ENCODE results near the gene PCDHA1. TPM values are rescaled to one million over a fixed set of nuclear protein-coding genes. Genes with fewer than 3 reads are reported as not detected.

The PCDHA1 gene
- total RNA-seq, 1 experiment from 2014 or later, result not detected

DNA sequence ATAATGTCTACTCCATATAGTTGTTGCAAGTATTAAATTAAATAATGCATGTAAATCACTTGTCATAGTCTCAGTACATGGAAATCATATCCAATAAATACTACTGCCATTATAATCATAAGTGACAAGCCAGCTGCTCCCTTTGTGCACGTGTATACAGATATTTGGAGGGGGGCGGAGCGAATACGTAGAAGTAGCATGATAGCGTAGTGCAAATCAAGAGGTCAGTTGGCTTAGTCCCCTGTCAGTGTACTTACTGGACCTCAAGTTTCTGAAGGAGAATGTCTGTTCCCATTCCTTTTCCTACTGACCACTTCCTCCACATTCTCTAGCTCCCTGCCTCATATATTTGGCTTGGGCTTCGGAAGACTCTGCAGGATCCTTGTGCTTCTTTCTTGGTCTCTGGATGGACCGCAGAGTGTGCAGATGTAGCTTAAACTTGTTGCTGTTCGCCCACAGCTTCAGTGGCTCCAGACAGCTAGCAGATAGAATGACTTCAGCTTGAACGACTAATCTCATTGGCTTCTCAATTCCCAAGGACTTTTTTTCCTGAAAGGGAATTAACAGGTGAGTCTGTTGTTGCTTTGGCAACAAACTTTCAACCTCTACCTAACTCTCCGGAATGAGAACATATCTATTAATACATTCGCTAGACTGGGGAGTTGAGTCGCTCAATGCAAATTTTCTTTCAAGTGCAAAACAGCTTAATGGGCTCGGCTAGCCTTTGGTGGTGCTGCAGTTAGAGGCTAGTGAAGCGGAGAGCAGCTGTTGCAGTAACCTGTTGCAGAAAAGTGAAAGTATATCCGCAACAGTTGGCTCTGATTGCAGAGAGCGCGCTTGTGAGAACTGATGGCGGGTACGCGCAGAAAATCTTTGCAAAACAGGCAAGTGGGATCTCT lies 264.9 kb downstream of the PCDHA1 start, which contains the start of gene PCDHB1:
Gene PCDHB1 (plus strand): TSS at position 753 of the 899 bp plus-strand sequence. CDS start 97 bp downstream, at position 850.
- Histone ChIP-seq H3K27me3 (ENCODE audit: insufficient read depth, low read length) (no peaks in the 10 kb centered on the region), H3K9me3 (ENCODE audit: control insufficient read depth in 1 of 2, insufficient read depth in 1 of 2, low read depth in 1 of 2, low read length in 2 of 2) (no peaks in the 10 kb centered on the region), H3K27ac (ENCODE audit: low read depth, low read length) (no peak within 1 kb of the TSS), H3K36me3 (ENCODE audit: control insufficient read depth in 1 of 2, insufficient read depth in 2 of 2, low read length in 2 of 2) (no peaks in the 10 kb centered on the region), H3K79me2 (ENCODE audit: insufficient read depth, low read length) (no peaks in the 10 kb centered on the region), H2AFZ (ENCODE audit: low read depth, low read length, poor library complexity, severe bottlenecking) (no peak within 1 kb of the TSS), H4K20me1 (ENCODE audit: insufficient read depth) (no peaks in the 10 kb centered on the region), H3K9me2 (ENCODE audit: insufficient read depth) (no peaks in the 10 kb centered on the region), H3K4me1 (ENCODE audit: control insufficient read depth in 1 of 2, insufficient read depth in 2 of 2, low read length in 2 of 2) (no peaks in the 10 kb centered on the region), H3K4me2 (ENCODE audit: low read length) (no peak within 1 kb of the TSS), H3K9ac (ENCODE audit: low read length) (no peak within 1 kb of the TSS), H3K4me3 (replicated peaks in 1 of 2; ENCODE audit: low read depth in 1 of 2, low read length in 2 of 2) (no peak within 1 kb of the TSS)
- CTCF ChIA-PET, result no interaction called here
- intact Hi-C loops (cut with micrococcal nuclease), result no loop called here
- POLR2A ChIA-PET, result no interaction called here
- TF ChIP-seq RAD21 (IDR thresholded peaks at IDR 0.05; ENCODE audit: low read depth), result no peak
- TF ChIP-seq SP1 (IDR thresholded peaks at IDR 0.05; ENCODE audit: low read depth), result no peak
- no peak for TF ChIP-seq ELF1 (IDR thresholded peaks at IDR 0.05; ENCODE audit: borderline replicate concordance, low read depth)
- TF ChIP-seq EZH2 (IDR thresholded peaks at IDR 0.05), result no peak
- TF ChIP-seq, protein P1, sequence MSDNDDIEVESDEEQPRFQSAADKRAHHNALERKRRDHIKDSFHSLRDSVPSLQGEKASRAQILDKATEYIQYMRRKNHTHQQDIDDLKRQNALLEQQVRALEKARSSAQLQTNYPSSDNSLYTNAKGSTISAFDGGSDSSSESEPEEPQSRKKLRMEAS (IDR thresholded peaks at IDR 0.05), result no peak
- TF ChIP-seq ZFX (IDR thresholded peaks at IDR 0.05), result no peak
- TF ChIP-seq EZH2phosphoT487 (IDR thresholded peaks at IDR 0.05; ENCODE audit: borderline replicate concordance), result no peak
- TF ChIP-seq POLR2AphosphoS5 (IDR thresholded peaks at IDR 0.05; ENCODE audit: low read depth, low read length), result no peak
- TF ChIP-seq POLR2A (IDR thresholded peaks at IDR 0.05; ENCODE audit: borderline replicate concordance, extremely low read depth, insufficient read depth, insufficient read length), result no peak
- no peak for TF ChIP-seq SRF (IDR thresholded peaks at IDR 0.05; ENCODE audit: low read depth)
- no peak for TF ChIP-seq TCF7L2 (IDR thresholded peaks at IDR 0.05; ENCODE audit: borderline replicate concordance, extremely low read depth, insufficient read depth, insufficient read length)
- TF ChIP-seq, protein P2, sequence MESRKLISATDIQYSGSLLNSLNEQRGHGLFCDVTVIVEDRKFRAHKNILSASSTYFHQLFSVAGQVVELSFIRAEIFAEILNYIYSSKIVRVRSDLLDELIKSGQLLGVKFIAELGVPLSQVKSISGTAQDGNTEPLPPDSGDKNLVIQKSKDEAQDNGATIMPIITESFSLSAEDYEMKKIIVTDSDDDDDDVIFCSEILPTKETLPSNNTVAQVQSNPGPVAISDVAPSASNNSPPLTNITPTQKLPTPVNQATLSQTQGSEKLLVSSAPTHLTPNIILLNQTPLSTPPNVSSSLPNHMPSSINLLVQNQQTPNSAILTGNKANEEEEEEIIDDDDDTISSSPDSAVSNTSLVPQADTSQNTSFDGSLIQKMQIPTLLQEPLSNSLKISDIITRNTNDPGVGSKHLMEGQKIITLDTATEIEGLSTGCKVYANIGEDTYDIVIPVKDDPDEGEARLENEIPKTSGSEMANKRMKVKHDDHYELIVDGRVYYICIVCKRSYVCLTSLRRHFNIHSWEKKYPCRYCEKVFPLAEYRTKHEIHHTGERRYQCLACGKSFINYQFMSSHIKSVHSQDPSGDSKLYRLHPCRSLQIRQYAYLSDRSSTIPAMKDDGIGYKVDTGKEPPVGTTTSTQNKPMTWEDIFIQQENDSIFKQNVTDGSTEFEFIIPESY (IDR thresholded peaks at IDR 0.05; ENCODE audit: extremely low read depth, insufficient replicate concordance, low read length), result no peak
- no peak for TF ChIP-seq SIN3A (IDR thresholded peaks at IDR 0.05; ENCODE audit: low read depth)
- TF ChIP-seq YY1 (IDR thresholded peaks at IDR 0.05; ENCODE audit: extremely low read depth, insufficient replicate concordance, low read depth, low read length), result no peak
- TF ChIP-seq, protein P3, sequence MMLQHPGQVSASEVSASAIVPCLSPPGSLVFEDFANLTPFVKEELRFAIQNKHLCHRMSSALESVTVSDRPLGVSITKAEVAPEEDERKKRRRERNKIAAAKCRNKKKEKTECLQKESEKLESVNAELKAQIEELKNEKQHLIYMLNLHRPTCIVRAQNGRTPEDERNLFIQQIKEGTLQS (IDR thresholded peaks at IDR 0.05), result no peak
- TF ChIP-seq, protein P4, sequence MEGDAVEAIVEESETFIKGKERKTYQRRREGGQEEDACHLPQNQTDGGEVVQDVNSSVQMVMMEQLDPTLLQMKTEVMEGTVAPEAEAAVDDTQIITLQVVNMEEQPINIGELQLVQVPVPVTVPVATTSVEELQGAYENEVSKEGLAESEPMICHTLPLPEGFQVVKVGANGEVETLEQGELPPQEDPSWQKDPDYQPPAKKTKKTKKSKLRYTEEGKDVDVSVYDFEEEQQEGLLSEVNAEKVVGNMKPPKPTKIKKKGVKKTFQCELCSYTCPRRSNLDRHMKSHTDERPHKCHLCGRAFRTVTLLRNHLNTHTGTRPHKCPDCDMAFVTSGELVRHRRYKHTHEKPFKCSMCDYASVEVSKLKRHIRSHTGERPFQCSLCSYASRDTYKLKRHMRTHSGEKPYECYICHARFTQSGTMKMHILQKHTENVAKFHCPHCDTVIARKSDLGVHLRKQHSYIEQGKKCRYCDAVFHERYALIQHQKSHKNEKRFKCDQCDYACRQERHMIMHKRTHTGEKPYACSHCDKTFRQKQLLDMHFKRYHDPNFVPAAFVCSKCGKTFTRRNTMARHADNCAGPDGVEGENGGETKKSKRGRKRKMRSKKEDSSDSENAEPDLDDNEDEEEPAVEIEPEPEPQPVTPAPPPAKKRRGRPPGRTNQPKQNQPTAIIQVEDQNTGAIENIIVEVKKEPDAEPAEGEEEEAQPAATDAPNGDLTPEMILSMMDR (IDR thresholded peaks at IDR 0.05 in 2 of 3, conservative IDR thresholded peaks at IDR 0.05 in 1 of 3; ENCODE audit: borderline replicate concordance in 1 of 3, insufficient read depth in 1 of 3, low read depth in 2 of 3, low read length in 2 of 3), result no peak
- TF ChIP-seq, protein P5, sequence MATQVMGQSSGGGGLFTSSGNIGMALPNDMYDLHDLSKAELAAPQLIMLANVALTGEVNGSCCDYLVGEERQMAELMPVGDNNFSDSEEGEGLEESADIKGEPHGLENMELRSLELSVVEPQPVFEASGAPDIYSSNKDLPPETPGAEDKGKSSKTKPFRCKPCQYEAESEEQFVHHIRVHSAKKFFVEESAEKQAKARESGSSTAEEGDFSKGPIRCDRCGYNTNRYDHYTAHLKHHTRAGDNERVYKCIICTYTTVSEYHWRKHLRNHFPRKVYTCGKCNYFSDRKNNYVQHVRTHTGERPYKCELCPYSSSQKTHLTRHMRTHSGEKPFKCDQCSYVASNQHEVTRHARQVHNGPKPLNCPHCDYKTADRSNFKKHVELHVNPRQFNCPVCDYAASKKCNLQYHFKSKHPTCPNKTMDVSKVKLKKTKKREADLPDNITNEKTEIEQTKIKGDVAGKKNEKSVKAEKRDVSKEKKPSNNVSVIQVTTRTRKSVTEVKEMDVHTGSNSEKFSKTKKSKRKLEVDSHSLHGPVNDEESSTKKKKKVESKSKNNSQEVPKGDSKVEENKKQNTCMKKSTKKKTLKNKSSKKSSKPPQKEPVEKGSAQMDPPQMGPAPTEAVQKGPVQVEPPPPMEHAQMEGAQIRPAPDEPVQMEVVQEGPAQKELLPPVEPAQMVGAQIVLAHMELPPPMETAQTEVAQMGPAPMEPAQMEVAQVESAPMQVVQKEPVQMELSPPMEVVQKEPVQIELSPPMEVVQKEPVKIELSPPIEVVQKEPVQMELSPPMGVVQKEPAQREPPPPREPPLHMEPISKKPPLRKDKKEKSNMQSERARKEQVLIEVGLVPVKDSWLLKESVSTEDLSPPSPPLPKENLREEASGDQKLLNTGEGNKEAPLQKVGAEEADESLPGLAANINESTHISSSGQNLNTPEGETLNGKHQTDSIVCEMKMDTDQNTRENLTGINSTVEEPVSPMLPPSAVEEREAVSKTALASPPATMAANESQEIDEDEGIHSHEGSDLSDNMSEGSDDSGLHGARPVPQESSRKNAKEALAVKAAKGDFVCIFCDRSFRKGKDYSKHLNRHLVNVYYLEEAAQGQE (IDR thresholded peaks at IDR 0.05; ENCODE audit: low read depth), result no peak
- no peak for TF ChIP-seq CBX3 (IDR thresholded peaks at IDR 0.05; ENCODE audit: low read depth)
- TF ChIP-seq JUND (IDR thresholded peaks at IDR 0.05), result no peak
- TF ChIP-seq CEBPB (IDR thresholded peaks at IDR 0.05; ENCODE audit: low read depth), result no peak
- no peak for DNase-seq (ENCODE audit: low read depth, low spot score)
- RAD21 ChIA-PET (ENCODE audit: low non-redundant PET in 1 of 2, low total read pairs in 2 of 2, uncharacterized antibody in 2 of 2, unreplicated experiment in 2 of 2), result no interaction called here
- no TSS peak for BruUV-seq (replicated peaks)
- no peak for ATAC-seq

Data from HCT116 (cell line).